CD8-positive, alpha-beta memory T cell (primary cell): ENCODE data around the gene C1QL2. TPM values are rescaled to one million over a fixed set of nuclear protein-coding genes. Genes with fewer than 3 reads are reported as not detected.
A peak's percentile ranks its signal among the peaks of the same experiment; 100 is the strongest.

Source experiments
- CTCF ChIA-PET: fragments of 350-600 bp; sonication (Branson Sonifier 250); formaldehyde crosslinking; loops from one replicate; lab custom pipeline; 2021; ENCODE audit warnings: antibody characterized with exemption; lab: Charles Lee
- POLR2A ChIA-PET: fragments of 350-600 bp; sonication (Branson Sonifier 250); formaldehyde crosslinking; loops from one replicate; lab custom pipeline; 2021; ENCODE audit warnings: antibody characterized with exemption; lab: Charles Lee
- DNase-seq, 5 donors: peaks; one replicate each; pipeline versions ENCODE4 v3.0.0 to v3.0.0-alpha.2; 2020 to 2022; ENCODE audit warnings: mixed read lengths in 1 of 5
- H3K27ac ChIP-seq: one replicate; pipeline ENCODE4 v1.7.0; 2013; ENCODE audit warnings: low read depth, mild to moderate bottlenecking, low read length, moderate library complexity
- H3K27me3 ChIP-seq: 2 replicates; pipeline ENCODE4 v1.7.0; 2013; ENCODE audit warnings: low read length, mild to moderate bottlenecking; ENCODE audit not compliant: insufficient read depth, poor library complexity, severe bottlenecking
- H3K36me3 ChIP-seq: 2 replicates; pipeline ENCODE4 v1.7.0; 2013; ENCODE audit warnings: mild to moderate bottlenecking, low read length, moderate library complexity; ENCODE audit not compliant: insufficient read depth
- H3K4me1 ChIP-seq: 2 replicates; pipeline ENCODE4 v1.7.0; 2013; ENCODE audit warnings: mild to moderate bottlenecking, low read length, moderate library complexity; ENCODE audit not compliant: insufficient read depth
- H3K4me3 ChIP-seq: 2 replicates; pipeline ENCODE4 v1.7.0; 2013; ENCODE audit warnings: mild to moderate bottlenecking, low read length
- H3K9me3 ChIP-seq: 2 replicates; pipeline ENCODE4 v1.7.0; 2013; ENCODE audit warnings: mild to moderate bottlenecking, low read length
- H3K27ac Mint-ChIP-seq, 8 donors: one replicate each; pipeline ENCODE4 v1.8.0; 2020 to 2021; ENCODE audit warnings: mixed read lengths in 8 of 8, mild to moderate bottlenecking in 6 of 8, inconsistent platforms in 3 of 8, moderate library complexity in 3 of 8
- H3K27me3 Mint-ChIP-seq, 2 donors: one replicate each; pipeline ENCODE4 v1.8.0; 2020 to 2021; ENCODE audit warnings: mixed read lengths in 2 of 2, mild to moderate bottlenecking in 1 of 2, moderate library complexity in 1 of 2
- H3K36me3 Mint-ChIP-seq, 3 donors: one replicate each; pipeline ENCODE4 v1.8.0; 2020 to 2021; ENCODE audit warnings: mixed read lengths in 3 of 3, inconsistent platforms in 1 of 3, mild to moderate bottlenecking in 1 of 3
- H3K4me1 Mint-ChIP-seq, 3 donors: one replicate each; pipeline ENCODE4 v1.8.0; 2020 to 2021; ENCODE audit warnings: mixed read lengths in 3 of 3, inconsistent platforms in 1 of 3, mild to moderate bottlenecking in 1 of 3
- H3K4me3 Mint-ChIP-seq, 7 donors: one replicate each; pipeline ENCODE4 v1.8.0; 2020 to 2021; ENCODE audit warnings: mixed read lengths in 7 of 7, mild to moderate bottlenecking in 6 of 7, moderate library complexity in 4 of 7, inconsistent platforms in 2 of 7
- H3K9me3 Mint-ChIP-seq, 5 donors: one replicate each; pipeline ENCODE4 v1.8.0; 2020 to 2022; ENCODE audit warnings: mixed read lengths in 5 of 5, mild to moderate bottlenecking in 3 of 5, moderate library complexity in 2 of 5, inconsistent platforms in 1 of 5
- polyA plus RNA-seq: library from polyadenylated mRNA; unstranded; fragments of 300-500 nt; fragmentation: Illumina TruSeq; gene quantifications from one replicate; pipeline ENCODE4 v1.2.3, GENCODE V29; 2021
- total RNA-seq, 2 experiments: library from RNA; stranded (reverse); gene quantifications; one replicate each; pipeline ENCODE4 v1.2.3, GENCODE V29; 2021

C1QL2 gene
- total and polyA plus RNA-seq, 3 experiments from 2014 or later, result not detected

DNA sequence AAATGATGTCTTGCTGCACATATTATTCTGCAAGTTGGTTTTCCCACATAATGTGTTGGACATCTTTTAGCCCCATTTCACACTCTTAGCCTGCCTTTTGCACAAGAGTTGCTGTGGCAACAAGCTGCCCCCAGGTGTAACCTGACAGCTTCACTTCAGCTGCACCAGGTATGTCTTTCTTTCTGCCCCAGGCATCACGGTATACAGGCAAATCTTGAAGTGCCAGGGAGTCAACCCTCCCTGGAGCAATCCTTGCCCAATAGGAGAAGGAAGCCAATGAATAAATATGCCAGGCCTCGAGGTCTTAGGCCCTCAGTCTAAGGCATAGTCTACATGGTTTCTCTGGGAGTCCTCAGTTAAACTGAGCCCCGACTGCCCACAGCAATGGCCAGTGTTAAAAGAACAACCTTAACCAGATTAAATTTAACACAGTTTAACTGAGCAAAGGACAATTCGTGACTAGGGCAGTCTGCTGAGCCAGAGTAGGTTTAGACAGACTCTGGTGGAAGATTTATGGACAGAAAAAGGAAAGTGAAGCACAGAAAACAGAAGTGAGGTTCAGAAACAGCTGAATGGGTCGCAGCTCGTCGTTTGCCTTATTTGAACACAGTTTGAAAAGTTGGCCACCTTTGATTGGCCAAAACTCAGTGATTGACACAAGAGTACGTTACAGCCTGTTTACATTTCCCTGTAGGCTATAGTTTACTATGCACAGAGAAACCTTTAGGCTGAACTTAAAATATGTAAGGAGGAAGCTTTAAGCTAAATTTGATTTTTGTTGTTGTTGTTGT lies 32.0 kb upstream of the C1QL2 start:
- H3K27me3 Mint-ChIP-seq, result peaks cover 6 to 37% of the 10 kb centered on the region in 2 donors
- Histone ChIP-seq H3K36me3 (no peaks in the 10 kb centered on the region), H3K27ac (no peak overlapping the region), H3K4me1 (no peaks in the 10 kb centered on the region), H3K27me3 (no peaks in the 10 kb centered on the region), H3K9me3 (no peaks in the 10 kb centered on the region), H3K4me3 (no peak overlapping the region)
- DNase-seq, result no peak
- peaks cover 0 to 2% (median 0%) of the 10 kb centered on the region in 5 donors for H3K9me3 Mint-ChIP-seq
- no peak overlapping the region for H3K27ac Mint-ChIP-seq
- no peaks in the 10 kb centered on the region for H3K4me1 Mint-ChIP-seq
- ChIA-PET POLR2A (no interaction called here), CTCF (no interaction called here)
- no peaks in the 10 kb centered on the region for H3K36me3 Mint-ChIP-seq
- H3K4me3 Mint-ChIP-seq, result no peak overlapping the region

GRCh38 chr2:119184512-119184911 lies 26.0 kb upstream of the C1QL2 start:
- ChIA-PET CTCF (interaction anchor here (1.1 kb wide), 1 partner anchor 303 kb away, joined by 3 read pairs; no protein-coding TSS in a partner anchor), POLR2A (no interaction called here)
- no peaks in the 10 kb centered on the region for H3K4me1 ChIP-seq
- H3K27ac ChIP-seq, result no peak overlapping the region
- H3K27me3 Mint-ChIP-seq, result peaks cover 0 to 6% of the 10 kb centered on the region in 2 donors
- H3K36me3 Mint-ChIP-seq, result no peaks in the 10 kb centered on the region
- H3K4me3 ChIP-seq, result no peak overlapping the region
- H3K36me3 ChIP-seq, result no peaks in the 10 kb centered on the region
- no peaks in the 10 kb centered on the region for H3K9me3 Mint-ChIP-seq
- H3K9me3 ChIP-seq, result no peaks in the 10 kb centered on the region
- H3K4me1 Mint-ChIP-seq, result no peaks in the 10 kb centered on the region
- H3K27me3 ChIP-seq, result no peaks in the 10 kb centered on the region
- DNase-seq, result no peak
- H3K4me3 Mint-ChIP-seq, result no peak overlapping the region
- peak overlapping the region in 1 of 8 donors; percentile 9 for H3K27ac Mint-ChIP-seq

DNA sequence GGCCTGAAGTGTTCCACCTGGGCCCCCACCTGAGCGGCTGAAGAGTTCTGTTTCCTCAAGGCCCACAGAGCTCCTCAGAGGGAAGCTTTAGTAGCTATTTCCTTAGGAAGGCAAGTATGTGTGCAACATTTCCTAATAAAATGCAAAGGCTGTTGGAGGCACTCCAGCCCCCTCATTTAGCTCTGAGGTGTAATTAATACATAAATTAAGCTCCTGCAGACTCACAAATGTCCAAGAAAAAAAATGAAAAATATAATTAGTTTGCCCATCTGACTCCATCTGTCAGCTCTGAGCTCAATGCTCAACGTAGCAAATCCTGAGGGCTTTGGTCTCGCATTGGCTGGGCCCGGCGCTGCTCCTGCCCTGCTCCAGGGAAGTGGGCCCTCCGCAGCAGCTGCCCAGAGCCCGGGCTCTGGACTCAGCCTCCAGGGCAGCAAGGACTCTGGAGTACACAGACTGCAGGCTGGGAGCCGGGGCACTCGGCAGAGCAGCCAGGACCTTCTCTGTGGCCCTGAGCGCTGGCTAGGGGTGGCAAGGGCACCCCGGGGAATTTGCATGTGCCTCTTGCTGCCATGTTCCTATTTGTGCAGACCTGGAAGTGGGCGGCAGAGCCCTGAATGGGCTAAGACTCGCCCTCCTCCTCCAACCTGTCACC lies 23.4 kb upstream of the C1QL2 start:
- POLR2A ChIA-PET, result no interaction called here

DNA sequence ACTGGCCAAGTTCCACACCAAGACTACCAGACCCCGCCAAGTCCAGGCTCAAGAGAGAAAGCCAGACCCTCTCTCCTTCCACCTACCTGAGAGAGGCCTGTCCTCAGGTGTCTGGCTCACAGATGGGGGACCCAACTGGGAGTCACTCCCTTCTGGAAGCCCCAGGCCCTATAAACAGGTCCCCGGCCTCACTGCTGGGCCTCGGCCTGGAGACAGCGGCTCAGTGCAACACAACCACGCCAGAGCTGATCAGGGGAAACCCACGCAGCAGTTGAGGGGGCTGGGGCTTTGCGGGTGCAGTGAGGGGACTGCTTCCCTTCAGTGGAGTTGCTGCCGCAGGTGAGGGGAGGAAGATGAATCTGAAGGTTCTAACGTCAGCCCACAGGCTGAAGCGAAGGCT lies 22.8 kb upstream of the C1QL2 start:
- POLR2A ChIA-PET, result no interaction called here
- no peaks in the 10 kb centered on the region for H3K9me3 Mint-ChIP-seq
- H3K36me3 ChIP-seq, result no peaks in the 10 kb centered on the region
- H3K27me3 ChIP-seq, result no peaks in the 10 kb centered on the region
- H3K4me1 Mint-ChIP-seq, result no peaks in the 10 kb centered on the region
- no peaks in the 10 kb centered on the region for H3K36me3 Mint-ChIP-seq
- no peak overlapping the region for H3K27ac ChIP-seq
- no peaks in the 10 kb centered on the region for H3K9me3 ChIP-seq
- no peak overlapping the region for H3K4me3 Mint-ChIP-seq
- H3K27me3 Mint-ChIP-seq, result no peaks in the 10 kb centered on the region
- H3K4me3 ChIP-seq, result no peak overlapping the region
- CTCF ChIA-PET, result no interaction called here
- no peaks in the 10 kb centered on the region for H3K4me1 ChIP-seq
- DNase-seq, result no peak
- no peak overlapping the region for H3K27ac Mint-ChIP-seq

More for the DNA sequence above, 23.4 kb upstream of the C1QL2 start:
- no peak overlapping the region for H3K4me3 ChIP-seq
- no peak overlapping the region for H3K27ac Mint-ChIP-seq
- CTCF ChIA-PET, result no interaction called here
- no peaks in the 10 kb centered on the region for H3K9me3 Mint-ChIP-seq
- no peaks in the 10 kb centered on the region for H3K36me3 ChIP-seq
- no peaks in the 10 kb centered on the region for H3K36me3 Mint-ChIP-seq
- H3K27ac ChIP-seq, result no peak overlapping the region
- H3K27me3 ChIP-seq, result no peaks in the 10 kb centered on the region
- H3K4me1 Mint-ChIP-seq, result no peaks in the 10 kb centered on the region
- no peaks in the 10 kb centered on the region for H3K9me3 ChIP-seq
- no peak overlapping the region for H3K4me3 Mint-ChIP-seq
- no peaks in the 10 kb centered on the region for H3K4me1 ChIP-seq
- no peak for DNase-seq
- no peaks in the 10 kb centered on the region for H3K27me3 Mint-ChIP-seq

DNA sequence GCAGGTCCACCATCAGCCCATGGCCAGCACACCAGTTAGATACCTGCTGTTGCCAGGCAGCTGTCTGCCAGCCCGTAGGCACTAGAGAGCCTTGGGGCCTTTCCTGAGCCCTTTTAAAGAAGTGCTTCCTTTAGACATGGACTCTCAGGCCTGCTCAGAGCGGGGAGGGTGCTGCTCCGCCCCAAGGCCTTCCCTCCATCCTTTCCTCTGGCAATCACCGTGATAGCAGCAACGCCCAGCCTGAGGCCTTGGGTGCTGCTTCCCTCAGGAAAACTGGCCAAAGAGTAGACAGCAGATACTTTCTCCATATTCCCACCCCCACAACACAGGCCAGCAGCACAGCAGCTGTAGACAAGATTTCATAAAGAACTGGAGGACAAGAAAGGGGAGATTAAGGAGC lies 22.3 kb upstream of the C1QL2 start:
- no peaks in the 10 kb centered on the region for H3K4me1 ChIP-seq
- Mint-ChIP-seq H3K36me3 (no peaks in the 10 kb centered on the region), H3K27me3 (no peaks in the 10 kb centered on the region), H3K4me3 (no peak overlapping the region), H3K27ac (no peak overlapping the region), H3K4me1 (no peaks in the 10 kb centered on the region), H3K9me3 (no peaks in the 10 kb centered on the region)
- H3K36me3 ChIP-seq, result no peaks in the 10 kb centered on the region
- no peak for DNase-seq
- CTCF ChIA-PET, result no interaction called here
- no peak overlapping the region for H3K27ac ChIP-seq
- H3K9me3 ChIP-seq, result no peaks in the 10 kb centered on the region
- no peak overlapping the region for H3K4me3 ChIP-seq
- POLR2A ChIA-PET, result no interaction called here
- H3K27me3 ChIP-seq, result no peaks in the 10 kb centered on the region

DNA sequence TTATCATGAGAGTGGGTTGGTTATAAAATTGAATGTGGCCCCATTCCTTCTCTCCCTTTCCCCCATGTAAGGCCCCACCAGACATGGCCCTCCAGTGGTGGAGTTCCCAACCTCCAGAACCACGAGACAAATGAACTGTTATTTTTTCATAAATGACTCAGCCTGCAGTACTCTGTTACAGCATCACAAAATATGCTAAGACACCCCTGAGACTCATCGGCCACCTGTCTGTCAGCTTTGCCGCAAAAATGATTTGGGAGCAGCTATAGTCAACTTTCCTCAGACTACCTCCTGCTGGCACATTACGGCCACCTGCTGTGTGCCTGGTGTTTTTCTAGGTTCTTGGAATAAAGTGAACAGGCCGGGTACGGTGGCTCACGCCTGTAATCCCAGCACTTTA lies 21.4 kb upstream of the C1QL2 start:
- Mint-ChIP-seq H3K4me3 (no peak overlapping the region), H3K27ac (no peak overlapping the region), H3K36me3 (no peaks in the 10 kb centered on the region), H3K9me3 (no peaks in the 10 kb centered on the region), H3K27me3 (no peaks in the 10 kb centered on the region), H3K4me1 (no peaks in the 10 kb centered on the region)
- no peaks in the 10 kb centered on the region for H3K36me3 ChIP-seq
- ChIA-PET CTCF (no interaction called here), POLR2A (no interaction called here)
- H3K27ac ChIP-seq, result no peak overlapping the region
- H3K27me3 ChIP-seq, result no peaks in the 10 kb centered on the region
- H3K4me3 ChIP-seq, result no peak overlapping the region
- no peak for DNase-seq
- no peaks in the 10 kb centered on the region for H3K4me1 ChIP-seq
- H3K9me3 ChIP-seq, result no peaks in the 10 kb centered on the region

DNA sequence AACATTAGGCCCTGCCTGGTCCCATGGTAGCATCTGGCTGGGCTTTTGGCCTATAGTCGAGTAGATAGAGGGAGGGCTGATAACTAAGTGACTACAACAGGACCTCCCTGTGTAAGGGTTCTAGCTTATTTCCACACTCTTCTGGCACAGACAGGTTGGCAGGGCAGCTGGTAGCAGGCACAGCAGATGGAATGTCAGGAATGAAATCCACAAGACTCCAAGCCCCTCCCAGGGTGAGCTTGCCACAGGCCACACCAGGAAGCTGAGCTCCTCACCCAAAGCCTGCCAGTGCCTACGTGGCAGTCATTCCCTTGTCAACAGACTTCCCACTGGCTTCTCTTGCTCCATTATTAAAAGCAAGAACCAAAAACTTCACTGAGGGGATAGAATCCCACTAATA lies 20.7 kb upstream of the C1QL2 start:
- no peaks in the 10 kb centered on the region for H3K4me1 ChIP-seq
- Mint-ChIP-seq H3K9me3 (no peaks in the 10 kb centered on the region), H3K36me3 (no peaks in the 10 kb centered on the region), H3K27me3 (no peaks in the 10 kb centered on the region), H3K27ac (no peak overlapping the region), H3K4me3 (no peak overlapping the region), H3K4me1 (no peaks in the 10 kb centered on the region)
- POLR2A ChIA-PET, result no interaction called here
- no peak overlapping the region for H3K27ac ChIP-seq
- H3K4me3 ChIP-seq, result no peak overlapping the region
- H3K36me3 ChIP-seq, result no peaks in the 10 kb centered on the region
- no peaks in the 10 kb centered on the region for H3K9me3 ChIP-seq
- H3K27me3 ChIP-seq, result no peaks in the 10 kb centered on the region
- no peak for DNase-seq
- CTCF ChIA-PET, result no interaction called here

DNA sequence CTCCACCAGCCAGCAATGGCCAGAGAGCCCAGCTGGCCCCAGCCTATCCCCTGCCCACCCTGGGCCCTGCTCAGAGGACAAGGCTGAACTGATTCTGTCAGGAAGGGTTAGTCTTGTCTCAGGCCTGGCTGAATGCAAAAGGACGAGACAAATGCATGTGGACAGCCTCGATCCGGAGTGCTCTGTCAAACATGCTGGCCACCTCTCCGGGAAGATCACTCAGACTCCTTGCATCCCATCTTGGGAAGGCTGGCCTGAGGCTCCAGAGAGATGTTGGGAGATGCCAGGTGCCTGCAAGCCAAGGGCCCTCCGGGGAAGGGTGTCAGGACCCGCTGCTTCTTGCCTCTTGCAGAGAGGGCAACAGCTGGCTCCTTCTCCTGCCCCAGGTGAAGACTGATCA lies 20.2 kb upstream of the C1QL2 start:
- POLR2A ChIA-PET, result no interaction called here
- no peaks in the 10 kb centered on the region for H3K27me3 ChIP-seq
- no peak overlapping the region for H3K27ac ChIP-seq
- CTCF ChIA-PET, result no interaction called here
- no peaks in the 10 kb centered on the region for H3K36me3 Mint-ChIP-seq
- H3K4me1 ChIP-seq, result no peaks in the 10 kb centered on the region
- no peak overlapping the region for H3K4me3 ChIP-seq
- H3K9me3 Mint-ChIP-seq, result no peaks in the 10 kb centered on the region
- DNase-seq, result no peak
- no peaks in the 10 kb centered on the region for H3K27me3 Mint-ChIP-seq
- no peaks in the 10 kb centered on the region for H3K36me3 ChIP-seq
- H3K4me1 Mint-ChIP-seq, result no peaks in the 10 kb centered on the region
- no peaks in the 10 kb centered on the region for H3K9me3 ChIP-seq
- H3K27ac Mint-ChIP-seq, result no peak overlapping the region
- no peak overlapping the region for H3K4me3 Mint-ChIP-seq
